Activated CD4-positive, alpha-beta T cell treated with anti-CD3 and anti-CD28 coated beads, Interleukin-2, amount 50 U/mL, for 16 hours (primary cell): ENCODE results near the gene SORCS2.

Source experiments
- DNase-seq: peaks from one replicate; pipeline ENCODE4 v3.0.0-alpha.2; 2020

The SORCS2 gene

GRCh38 chr4:7609316-7609715 is 417.0 kb downstream of the SORCS2 start:
- no peak for DNase-seq

GRCh38 chr4:7610022-7610670 is 417.8 kb downstream of the SORCS2 start:
- no peak for DNase-seq

GRCh38 chr4:7610841-7611240 is 418.5 kb downstream of the SORCS2 start:
- no peak for DNase-seq

GRCh38 chr4:7612311-7612897 is 420.1 kb downstream of the SORCS2 start:
- no peak for DNase-seq

- DNase-seq: no peak
These were observed 422.1 kb downstream of the SORCS2 start for GRCh38 chr4:7614350-7614949.

GRCh38 chr4:7616193-7616592 is 423.9 kb downstream of the SORCS2 start:
- DNase-seq: no peak

- no peak for DNase-seq
These were observed 426.0 kb downstream of the SORCS2 start for GRCh38 chr4:7618361-7618760.

- no peak for DNase-seq
These were observed 427.9 kb downstream of the SORCS2 start for GRCh38 chr4:7620086-7620813.

GRCh38 chr4:7620814-7621176 is 428.5 kb downstream of the SORCS2 start:
- DNase-seq: no peak

- no peak for DNase-seq
These were observed 429.1 kb downstream of the SORCS2 start for GRCh38 chr4:7621252-7622035.

- DNase-seq: no peak
These were observed 430.0 kb downstream of the SORCS2 start for GRCh38 chr4:7622371-7622770.

- no peak for DNase-seq
These were observed 431.1 kb downstream of the SORCS2 start for GRCh38 chr4:7623468-7623867.

- DNase-seq: no peak
These were observed 432.1 kb downstream of the SORCS2 start for GRCh38 chr4:7624396-7624980.

- DNase-seq: no peak
These were observed 432.7 kb downstream of the SORCS2 start for GRCh38 chr4:7625071-7625470.

GRCh38 chr4:7626531-7626930 is 434.2 kb downstream of the SORCS2 start:
- DNase-seq: no peak

GRCh38 chr4:7627251-7628250 is 435.2 kb downstream of the SORCS2 start:
- DNase-seq: no peak

- no peak for DNase-seq
These were observed 436.1 kb downstream of the SORCS2 start for GRCh38 chr4:7628432-7628831.

GRCh38 chr4:7629501-7630254 is 437.3 kb downstream of the SORCS2 start:
- no peak for DNase-seq

- no peak for DNase-seq
These were observed 438.4 kb downstream of the SORCS2 start for GRCh38 chr4:7630568-7631287.
